NOMO-1 treated with DMSO at 0.1 percent for 48 hours (cell line): Measurements from ENCODE around the gene ING4.

Source experiments
- DNase-seq: peaks from one replicate; lab custom pipeline; 2025; ENCODE audit not compliant: unreplicated experiment; lab: John Stamatoyannopoulos, UW

Gene ING4

DNA sequence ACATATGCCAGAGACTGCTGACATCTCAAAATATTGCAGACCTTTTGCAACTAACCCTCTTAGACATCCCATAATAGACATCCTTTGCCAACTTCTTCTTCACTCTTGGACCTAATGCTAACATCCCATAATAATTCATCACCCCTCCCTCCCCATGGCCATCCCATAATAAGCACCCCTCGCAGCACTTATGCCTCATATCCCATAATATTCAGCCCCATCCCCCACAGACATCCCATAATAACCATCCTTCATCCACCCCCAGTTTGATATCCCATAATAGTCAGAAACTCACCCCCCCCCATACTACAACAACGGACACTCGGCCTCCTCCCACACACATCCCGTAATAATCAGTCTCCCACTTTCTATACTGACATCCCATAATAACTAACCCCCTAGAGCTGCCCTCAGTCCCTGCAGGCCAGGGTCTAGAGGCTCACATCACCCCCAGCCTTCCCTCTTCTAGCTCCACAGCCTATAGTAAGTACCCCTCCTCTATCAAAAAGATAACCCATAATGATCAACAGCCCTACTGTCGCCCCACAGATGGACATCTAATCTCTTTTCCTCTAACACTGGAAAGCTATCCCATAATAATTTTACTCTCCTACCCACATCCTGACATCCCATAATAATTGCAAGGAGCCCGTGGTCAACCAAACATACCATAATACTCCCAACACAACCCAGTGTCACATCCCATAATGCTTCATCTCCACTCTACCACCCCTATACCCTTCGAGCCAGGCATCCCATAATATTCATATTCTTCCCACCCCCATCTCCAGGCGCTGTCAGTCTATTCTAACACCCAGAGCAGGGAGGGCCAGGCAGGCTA lies 54.9 kb downstream of the ING4 start:
- DNase-seq, result peak; percentile 69

GRCh38 chr12:6606331-6607131 lies 56.4 kb downstream of the ING4 start:
- no peak for DNase-seq

DNA sequence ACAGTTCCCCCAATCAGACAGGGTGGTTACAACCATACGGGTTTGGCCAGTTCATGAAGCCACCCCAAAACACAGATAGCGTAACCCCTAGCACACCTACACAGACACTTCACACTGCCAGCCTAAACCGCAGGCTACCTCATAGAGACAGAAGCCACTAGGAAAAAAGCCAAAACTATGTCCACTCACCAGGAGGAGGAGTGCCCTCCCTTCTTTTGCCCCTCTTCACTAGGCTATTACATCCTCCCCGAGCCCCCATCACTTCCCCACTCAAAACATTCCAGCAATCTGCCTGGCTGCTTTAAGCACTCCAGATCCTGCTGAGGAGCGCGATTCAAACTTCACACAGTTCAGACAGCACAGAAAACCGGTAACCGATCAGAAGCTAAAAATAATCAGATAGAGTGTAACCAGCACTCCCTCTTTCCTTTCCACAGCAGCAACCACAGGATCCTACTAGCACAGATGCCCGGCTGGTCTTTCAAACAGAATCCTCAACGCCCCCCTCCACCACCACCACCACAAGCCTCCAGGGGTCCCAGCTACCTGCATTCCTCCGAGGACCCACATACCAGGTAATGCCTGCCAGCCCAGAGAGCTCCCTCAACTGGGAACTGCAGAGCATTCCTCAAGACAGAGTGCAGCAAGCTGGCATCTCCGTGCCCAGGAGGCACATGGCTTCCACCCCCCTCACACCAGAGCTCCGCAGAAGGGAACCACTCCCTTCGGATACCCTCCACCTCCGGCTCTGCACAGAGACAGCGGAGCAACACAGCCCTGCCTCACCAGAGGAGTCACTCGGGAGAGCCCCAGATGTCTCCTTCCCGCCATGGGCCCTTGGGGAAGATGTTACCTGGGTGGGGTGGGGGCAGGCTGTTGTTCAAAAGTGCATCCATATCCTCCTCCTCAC lies 57.2 kb downstream of the ING4 start:
- DNase-seq, result no peak

DNA sequence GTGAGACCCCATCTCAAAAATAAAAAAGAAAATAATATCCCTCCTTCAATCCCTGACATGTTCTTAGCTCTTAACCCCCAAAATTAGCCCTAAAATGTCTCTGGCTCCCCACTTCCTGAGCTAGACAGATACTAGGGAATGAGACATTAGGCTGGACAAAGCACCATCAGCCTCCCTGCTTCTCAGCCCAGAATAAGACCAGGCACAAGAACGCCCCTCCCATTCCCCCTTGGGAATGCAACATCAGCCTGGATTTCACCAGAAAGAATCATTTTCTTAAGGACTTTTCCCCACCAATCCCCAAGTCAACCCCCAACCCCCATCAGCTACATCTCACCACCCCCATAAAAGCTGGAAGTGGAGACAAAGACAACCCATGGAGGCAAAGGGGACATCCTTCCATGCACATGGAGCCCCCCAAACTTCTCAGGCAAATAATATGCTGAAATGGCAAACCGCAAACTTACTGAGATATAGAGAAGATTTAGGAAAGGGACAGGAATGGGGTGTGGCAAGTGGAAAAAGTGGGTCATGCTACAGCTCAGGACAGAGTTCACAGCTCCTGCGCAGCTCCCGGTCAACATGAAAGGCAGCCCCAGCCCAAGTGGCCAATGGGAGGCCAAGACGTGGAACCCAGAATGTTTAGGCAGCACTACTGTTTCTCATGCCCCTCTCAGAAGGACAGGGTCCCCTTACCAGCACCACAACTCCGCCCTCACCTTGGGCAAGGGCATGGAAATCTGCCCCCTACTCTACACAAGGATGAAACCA lies 58.5 kb downstream of the ING4 start:
- DNase-seq, result no peak

- DNase-seq, result no peak
Observed at GRCh38 chr12:6603095-6603567, 59.8 kb downstream of the ING4 start.

- no peak for DNase-seq
Observed at GRCh38 chr12:6602526-6602925, 60.4 kb downstream of the ING4 start.
